Liver (tissue), 9 donors: Measurements from ENCODE around the gene FLT1. TPM values are rescaled to one million over a fixed set of nuclear protein-coding genes. Genes with fewer than 3 reads are reported as not detected.

Experiments used
- DNase-seq: peaks from one replicate; pipeline ENCODE4 v3.0.0-alpha.2; 2017; ENCODE audit warnings: low spot score
- H3K27ac ChIP-seq, 2 donors: one replicate each; pipeline ENCODE4 v1.7.0; 2013; ENCODE audit warnings: inconsistent platforms in 2 of 2, low read length in 2 of 2, control low read depth in 1 of 2, low read depth in 1 of 2, mild to moderate bottlenecking in 1 of 2
- H3K27me3 ChIP-seq, 4 donors: one replicate each; pipeline versions ENCODE4 v1.6.1 to v1.7.0; 2013; ENCODE audit warnings: low read length in 3 of 4, inconsistent platforms in 1 of 4, mild to moderate bottlenecking in 1 of 4, moderate library complexity in 1 of 4; ENCODE audit not compliant: control insufficient read depth in 4 of 4, insufficient read depth in 4 of 4
- H3K36me3 ChIP-seq, 4 donors: one replicate each; pipeline versions ENCODE4 v1.6.1 to v1.7.0; 2013; ENCODE audit warnings: low read length in 3 of 4, mild to moderate bottlenecking in 3 of 4, low read depth in 1 of 4, moderate library complexity in 1 of 4; ENCODE audit not compliant: control insufficient read depth in 4 of 4, insufficient read depth in 3 of 4
- H3K4me1 ChIP-seq, 4 donors: one replicate each; pipeline versions ENCODE4 v1.6.1 to v1.7.0; 2013; ENCODE audit warnings: low read length in 3 of 4, mild to moderate bottlenecking in 3 of 4, moderate library complexity in 1 of 4; ENCODE audit not compliant: control insufficient read depth in 4 of 4, insufficient read depth in 4 of 4
- H3K4me3 ChIP-seq, 3 donors: one replicate each; pipeline versions ENCODE4 v1.6.1 to v1.7.0; 2013; ENCODE audit warnings: low read length in 3 of 3, control low read depth in 1 of 3, low read depth in 1 of 3, mild to moderate bottlenecking in 1 of 3
- H3K9ac ChIP-seq, 2 donors: one replicate each; pipeline ENCODE4 v1.7.0; 2013; ENCODE audit warnings: low read length in 2 of 2, mild to moderate bottlenecking in 2 of 2, moderate library complexity in 2 of 2, control low read depth in 1 of 2, low read depth in 1 of 2
- H3K9me3 ChIP-seq, 4 donors: one replicate each; pipeline versions ENCODE4 v1.6.1 to v1.7.0; 2013; ENCODE audit warnings: low read length in 3 of 4; ENCODE audit not compliant: control insufficient read depth in 4 of 4
- EGR1 ChIP-seq, 2 donors: IDR thresholded peaks; 2 replicates each; pipeline ENCODE4 v1.6.1; 2016 to 2018; ENCODE audit warnings: antibody characterized with exemption in 2 of 2, low read depth in 2 of 2
- FOXA1 ChIP-seq: IDR thresholded peaks from 2 replicates; pipeline ENCODE4 v1.6.1; 2016; ENCODE audit warnings: antibody characterized with exemption
- FOXA2 ChIP-seq: IDR thresholded peaks from 2 replicates; pipeline ENCODE4 v1.6.1; 2016; ENCODE audit warnings: antibody characterized with exemption
- GABPA ChIP-seq, 2 donors: IDR thresholded peaks in 1 of 2; conservative IDR thresholded peaks in 1 of 2; 2 replicates each; pipeline ENCODE4 v1.6.1; 2016; ENCODE audit warnings: antibody characterized with exemption in 2 of 2, mild to moderate bottlenecking in 1 of 2, moderate library complexity in 1 of 2
- JUND ChIP-seq, 2 donors: IDR thresholded peaks; 2 replicates each; pipeline ENCODE4 v1.6.1; 2016; ENCODE audit warnings: antibody characterized with exemption in 2 of 2
- MAX ChIP-seq: IDR thresholded peaks from 2 replicates; pipeline ENCODE4 v1.6.1; 2016; ENCODE audit warnings: antibody characterized with exemption
- RAD21 ChIP-seq, 2 donors: IDR thresholded peaks; 2 replicates each; pipeline ENCODE4 v1.6.1; 2016; ENCODE audit warnings: antibody characterized with exemption in 2 of 2, mild to moderate bottlenecking in 2 of 2
- REST ChIP-seq: IDR thresholded peaks from 2 replicates; pipeline ENCODE4 v1.6.1; 2016; ENCODE audit warnings: antibody characterized with exemption, mild to moderate bottlenecking
- RXRA ChIP-seq, 2 donors: IDR thresholded peaks; 2 replicates each; pipeline ENCODE4 v1.6.1; 2017 to 2018; ENCODE audit warnings: antibody characterized with exemption in 2 of 2, mild to moderate bottlenecking in 1 of 2
- SP1 ChIP-seq: IDR thresholded peaks from 2 replicates; pipeline ENCODE4 v1.6.1; 2018; ENCODE audit warnings: antibody characterized with exemption, mild to moderate bottlenecking
- TAF1 ChIP-seq: conservative IDR thresholded peaks from 2 replicates; pipeline ENCODE4 v1.6.1; 2016; ENCODE audit warnings: antibody characterized with exemption, mild to moderate bottlenecking
- ZBTB33 ChIP-seq: IDR thresholded peaks from 2 replicates; pipeline ENCODE4 v1.6.1; 2016; ENCODE audit warnings: antibody characterized with exemption
- WGBS: extraction: QIAGEN DNeasy Blood & Tissue Kit; methylation state at CpG from one replicate; pipeline ENCODE4 v1.1.7; 2013; 5-methylcytosine and 5-hydroxymethylcytosine counted together
- polyA plus RNA-seq, 2 donors: library from polyadenylated mRNA; stranded (reverse) in 1 of 2; unstranded in 1 of 2; fragments of 200-250 nt in 1 of 2; fragments of >200 nt in 1 of 2; fragmentation: Nextera tagmentation in 1 of 2; extraction: Ambion mirVana in 1 of 2; gene quantifications; one replicate each; pipeline versions ENCODE4 v1.2.1 to v1.2.3, GENCODE V29; 2013 to 2015
- total RNA-seq, 2 donors: library from RNA; depleted of rRNA; stranded (reverse); fragments of >200 nt; gene quantifications; one replicate each; pipeline ENCODE4 v1.2.3, GENCODE V29; 2014
- donor health status: healthy.
- donor health status: healthy.
- donor health status: healthy.
- donor health status: healthy.
- donor health status: healthy.

Gene FLT1
- total and polyA plus RNA-seq, 4 donors = 4.1 to 19.7 (median 9.3) TPM

GRCh38 chr13:28499609-28500008, 4.7 kb upstream of the FLT1 start (continued):
- TF ChIP-seq ZBTB33 (no peak), SP1 (no peak), FOXA2 (no peak), JUND (IDR thresholded peaks at IDR 0.05) (no peak), FOXA1 (no peak), RAD21 (IDR thresholded peaks at IDR 0.05) (no peak)

GRCh38 chr13:28498481-28499115, 3.7 kb upstream of the FLT1 start:
- no peak overlapping the region for H3K4me3 ChIP-seq
- no peaks in the 10 kb centered on the region for H3K36me3 ChIP-seq
- peaks cover 0 to 12% (median 6%) of the 10 kb centered on the region in 4 donors for H3K27me3 ChIP-seq
- H3K4me1 ChIP-seq = peaks cover 14 to 20% (median 17%) of the 10 kb centered on the region in 4 donors
- 73% methylated on average over 16 of the region's 16 CpGs for WGBS
- H3K9ac ChIP-seq = no peak overlapping the region
- H3K9me3 ChIP-seq = no peaks in the 10 kb centered on the region
- DNase-seq = no peak
- H3K27ac ChIP-seq = no peak overlapping the region
- TF ChIP-seq FOXA2 (no peak), EGR1 (IDR thresholded peaks at IDR 0.05; ENCODE audit: low read depth in 2 of 2) (no peak), JUND (IDR thresholded peaks at IDR 0.05) (no peak), REST (no peak), SP1 (no peak), MAX (no peak)

- Histone ChIP-seq H3K27ac (no peak overlapping the region), H3K9me3 (no peaks in the 10 kb centered on the region), H3K4me3 (no peak overlapping the region), H3K27me3 (peaks cover 0 to 22% (median 9%) of the 10 kb centered on the region in 4 donors), H3K4me1 (peaks cover 14 to 21% (median 18%) of the 10 kb centered on the region in 4 donors), H3K9ac (no peak overlapping the region), H3K36me3 (no peaks in the 10 kb centered on the region)
- DNase-seq = no peak
- 59% methylated on average over 4 of the region's 4 CpGs for WGBS
- TF ChIP-seq TAF1 (no peak), ZBTB33 (no peak), REST (no peak), FOXA2 (no peak), RAD21 (IDR thresholded peaks at IDR 0.05) (no peak), JUND (IDR thresholded peaks at IDR 0.05) (no peak), RXRA (IDR thresholded peaks at IDR 0.05) (no peak), GABPA (IDR thresholded peaks at IDR 0.05 in 1 of 2, conservative IDR thresholded peaks at IDR 0.05 in 1 of 2) (no peak)
Observed at GRCh38 chr13:28497143-28497876, 2.4 kb upstream of the FLT1 start.
